ENCODE data around the gene LZTS2. TPM values are rescaled to one million over a fixed set of nuclear protein-coding genes. Genes with fewer than 3 reads are reported as not detected.

Gene LZTS2
- total and polyA plus RNA-seq, 10 of the 15 experiments (the other 5 are each of a cell fraction or from before 2014, with no cell fraction given): 0.08 to 13.4 (median 7.2) TPM

GRCh38 chr10:101043363-101043707 lies 43.7 kb downstream of the LZTS2 start:
- FAIRE-seq (no peak), ATAC-seq (no peak), DNase-seq (ENCODE audit: low read depth, low spot score) (no peak)
- in situ Hi-C loops (cut with MboI) (no loop called here), intact Hi-C loops (cut with micrococcal nuclease; ENCODE audit: unreplicated experiment) (no loop called here)
- WGBS (ENCODE audit: insufficient coverage, insufficient replicate concordance, low lambda C conversion rate, missing lambda C conversion rate): 21% methylated on average over 2 of the region's 2 CpGs
- Histone ChIP-seq H3K9ac (ENCODE audit: control insufficient read depth, insufficient read depth, low read length) (peak overlapping the region; percentile 77), H3K4me1 (ENCODE audit: control insufficient read depth, insufficient read depth, low read length) (peaks cover 5% of the 10 kb centered on the region; the same call in 1 of the 2 replicates), H3K4me2 (ENCODE audit: control insufficient read depth, insufficient read depth) (peak overlapping the region; percentile 86), H3K79me2 (ENCODE audit: control insufficient read depth, insufficient read depth, low read length) (no peaks in the 10 kb centered on the region), H3K27ac (ENCODE audit: control insufficient read depth, insufficient read depth) (peak overlapping the region; percentile 7; the same call in 1 of the 2 replicates), H4K20me1 (ENCODE audit: control insufficient read depth, insufficient read depth) (no peaks in the 10 kb centered on the region), H3K27me3 (replicated peaks in 1 of 2; ENCODE audit: control insufficient read depth in 2 of 2, insufficient read depth in 2 of 2, low read length in 1 of 2) (peaks cover 0 to under 1% of the 10 kb centered on the region in 2 experiments; a peak in 2 of 4 replicates), H2AFZ (ENCODE audit: control insufficient read depth, low read depth, low read length) (peak overlapping the region; percentile 94), H3K36me3 (ENCODE audit: control insufficient read depth in 2 of 2, insufficient read depth in 2 of 2, low read length in 1 of 2) (no peaks in the 10 kb centered on the region), H3K4me3 (peak overlapping the region; percentile 63), H3K9me3 (replicated peaks; ENCODE audit: control insufficient read depth, insufficient read depth, low read length) (no peaks in the 10 kb centered on the region)
- CTCF ChIA-PET: interaction anchor here (0.7 to 24.4 kb wide), 17 partner anchors 9 to 400 kb away, joined by 3 to 885 read pairs (median 6); partner anchors contain the start of genes KAZALD1, LZTS2, MRPL43 and PDZD7
- POLR2A ChIA-PET: interaction anchor here (0.6 to 3.3 kb wide), 12 partner anchors 8 to 1009 kb away, joined by 3 to 42 read pairs (median 4); partner anchors contain the start of genes KAZALD1, PDZD7 and SFXN3
- RAD21 ChIA-PET (ENCODE audit: unreplicated experiment): interaction anchor here (0.6 to 5.1 kb wide), 13 partner anchors 8 to 805 kb away, joined by 3 to 70 read pairs (median 5); partner anchors contain the start of genes KAZALD1, PDZD7 and SFXN3
- no TSS peak for BruUV-seq (replicated peaks)
- SMC1A ChIA-PET (ENCODE audit: uncharacterized antibody, unreplicated experiment): interaction anchor here (0.6 to 4.2 kb wide), 19 partner anchors 8 to 235 kb away, joined by 3 to 45 read pairs (median 6); partner anchors contain the start of genes KAZALD1, PDZD7 and SFXN3
- TF ChIP-seq HDGF (IDR thresholded peaks at IDR 0.05): no peak
- no peak for TF ChIP-seq KDM1A (IDR thresholded peaks at IDR 0.05; ENCODE audit: borderline replicate concordance)
- 0 out of 2 replicates have a peak, but pooled peaks have one; percentile 1 for TF ChIP-seq GABPA (IDR thresholded peaks at IDR 0.05; ENCODE audit: low read depth)
- no peak for TF ChIP-seq ATF2 (IDR thresholded peaks at IDR 0.05; ENCODE audit: low read length)
- TF ChIP-seq CHD1 (IDR thresholded peaks at IDR 0.05; ENCODE audit: low read depth, low read length): no peak
